CD4-positive, alpha-beta T cell treated with Interleukin-10 for 1 hour (primary cell): ENCODE measurements around the gene EOMES.
A peak's percentile ranks its signal among the peaks of the same experiment; 100 is the strongest.

ENCODE experiments used
- DNase-seq: peaks from one replicate; pipeline ENCODE4 v3.0.0-alpha.2; 2020

Gene EOMES

DNA sequence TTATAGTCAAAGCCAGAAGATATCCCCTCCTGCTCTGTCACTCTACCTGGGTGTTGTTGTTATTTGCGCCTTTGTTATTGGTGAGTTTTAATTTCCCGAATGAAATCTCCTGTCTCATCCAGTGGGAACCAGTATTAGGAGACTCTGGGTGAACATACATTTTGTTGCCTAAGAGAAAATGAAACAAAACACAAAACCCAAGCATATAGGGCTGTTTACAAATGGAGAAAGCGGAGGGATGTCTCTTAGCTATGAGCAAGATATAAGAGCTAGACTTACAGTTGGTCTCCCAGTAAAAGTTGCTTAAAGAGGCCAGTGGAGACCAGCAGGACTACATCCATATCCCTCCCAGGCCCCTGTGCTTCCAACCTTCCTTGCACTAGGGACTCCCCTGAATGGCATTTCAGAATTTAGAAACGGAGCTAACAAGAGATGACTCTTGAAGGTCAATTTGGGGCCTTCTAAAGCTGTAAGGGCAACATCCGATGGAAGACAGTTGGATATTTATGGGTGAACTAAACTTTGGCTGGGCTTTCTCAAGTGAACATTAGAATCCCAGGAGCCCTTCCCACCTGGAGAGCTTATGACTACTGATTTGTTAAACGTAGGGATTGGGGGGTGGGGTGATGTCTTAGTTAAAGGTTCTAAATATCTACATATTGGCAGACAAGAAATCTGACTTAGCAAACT, 2.7 kb downstream of the EOMES start:
- no peak for DNase-seq

- no peak for DNase-seq
Observed at GRCh38 chr3:27718459-27718858, 3.7 kb downstream of the EOMES start.

GRCh38 chr3:27717200-27717852, 4.8 kb downstream of the EOMES start:
- DNase-seq = no peak

GRCh38 chr3:27716309-27716708, 5.8 kb downstream of the EOMES start:
- DNase-seq = no peak

DNA sequence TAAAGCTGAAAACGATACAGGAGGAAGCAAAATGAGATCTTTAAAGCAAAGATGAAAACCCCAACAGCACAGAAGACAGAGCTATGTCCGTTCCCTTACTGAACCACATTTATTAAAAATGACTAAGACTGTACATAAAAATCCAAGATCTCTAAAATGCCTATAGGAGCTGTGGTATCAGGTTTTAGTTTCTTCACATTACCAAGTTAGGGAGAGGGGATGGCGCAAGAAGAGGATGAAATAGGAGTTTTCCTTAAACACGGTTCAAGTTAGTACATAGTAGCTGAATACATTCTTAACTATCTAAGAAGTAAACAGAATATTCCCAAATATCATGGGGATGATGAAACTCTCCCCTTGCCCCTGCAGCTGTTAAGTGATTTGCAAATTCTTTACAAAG, 6.3 kb downstream of the EOMES start:
- no peak for DNase-seq

DNA sequence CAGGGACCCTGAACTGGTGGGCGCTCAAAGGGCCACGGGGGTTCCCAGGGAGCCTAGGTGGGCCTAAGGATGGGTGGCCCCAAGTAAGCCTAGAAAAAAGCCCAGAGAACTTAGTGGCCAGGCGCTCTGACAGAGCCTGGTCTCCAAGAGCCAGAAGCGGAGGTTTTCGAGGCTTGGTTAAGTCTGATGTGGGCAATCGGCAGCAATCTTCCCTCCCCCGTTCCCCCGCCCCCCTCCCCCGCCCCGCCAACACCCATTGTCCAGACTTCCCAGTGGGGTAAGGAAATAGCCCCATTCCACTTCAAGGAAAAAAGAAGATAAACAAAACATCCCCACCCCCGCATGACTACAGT, 6.7 kb downstream of the EOMES start:
- no peak for DNase-seq

- no peak for DNase-seq
Observed at GRCh38 chr3:27714692-27715453, 7.2 kb downstream of the EOMES start.

DNA sequence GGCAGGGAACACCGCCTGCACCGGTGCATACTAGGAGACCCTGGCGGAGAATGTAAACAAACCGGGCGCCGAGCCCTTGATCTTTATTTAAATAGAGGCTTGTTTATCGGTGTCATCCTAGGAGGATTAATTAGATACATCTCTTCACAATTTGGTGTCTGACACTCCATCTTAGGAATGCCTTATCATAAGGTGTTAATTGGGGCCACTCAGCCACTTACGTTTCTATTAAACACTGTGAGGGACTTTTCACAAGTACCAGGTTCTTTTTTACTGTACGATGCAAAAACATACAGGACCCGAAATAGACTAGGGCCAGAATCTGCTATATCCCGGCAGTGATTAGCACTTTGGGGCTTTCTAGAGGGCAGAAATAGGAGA, 8.0 kb downstream of the EOMES start:
- DNase-seq = peak; percentile 27

DNA sequence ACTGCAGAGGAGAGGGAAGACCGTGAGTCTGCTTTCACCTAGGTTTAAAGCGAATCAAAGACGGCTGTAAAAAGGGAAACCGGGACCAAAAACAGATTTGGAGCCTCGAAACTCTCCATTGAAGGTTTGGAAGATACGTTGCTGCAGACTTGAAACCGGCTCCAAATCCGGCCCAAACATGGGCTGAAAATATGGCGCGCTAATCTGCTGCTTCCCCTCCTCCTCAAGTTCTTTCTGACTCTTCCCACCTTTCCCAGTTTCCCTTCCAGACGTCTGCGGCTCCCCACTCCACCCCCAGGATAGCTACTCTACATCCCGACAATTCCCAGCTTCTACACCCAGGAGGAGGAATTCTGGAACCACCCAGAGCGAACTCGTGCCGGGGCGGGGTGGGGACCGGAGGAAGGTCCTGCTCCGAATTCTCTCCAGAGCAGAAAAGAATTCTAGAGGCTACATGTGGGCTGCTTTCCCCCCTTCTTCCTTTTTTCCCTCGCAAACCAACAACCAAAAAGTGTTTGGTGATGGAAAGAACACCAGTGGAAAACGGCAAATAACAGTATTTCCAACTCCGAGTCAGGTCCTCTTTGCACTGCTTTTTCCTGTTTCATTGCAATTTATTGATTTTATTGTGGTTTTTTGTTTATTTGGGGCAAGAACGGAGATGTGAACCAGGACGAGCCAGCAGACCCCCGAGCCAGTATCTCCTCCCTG, 8.5 kb downstream of the EOMES start:
- no peak for DNase-seq

GRCh38 chr3:27713078-27713423, 9.1 kb downstream of the EOMES start:
- DNase-seq = no peak

DNA sequence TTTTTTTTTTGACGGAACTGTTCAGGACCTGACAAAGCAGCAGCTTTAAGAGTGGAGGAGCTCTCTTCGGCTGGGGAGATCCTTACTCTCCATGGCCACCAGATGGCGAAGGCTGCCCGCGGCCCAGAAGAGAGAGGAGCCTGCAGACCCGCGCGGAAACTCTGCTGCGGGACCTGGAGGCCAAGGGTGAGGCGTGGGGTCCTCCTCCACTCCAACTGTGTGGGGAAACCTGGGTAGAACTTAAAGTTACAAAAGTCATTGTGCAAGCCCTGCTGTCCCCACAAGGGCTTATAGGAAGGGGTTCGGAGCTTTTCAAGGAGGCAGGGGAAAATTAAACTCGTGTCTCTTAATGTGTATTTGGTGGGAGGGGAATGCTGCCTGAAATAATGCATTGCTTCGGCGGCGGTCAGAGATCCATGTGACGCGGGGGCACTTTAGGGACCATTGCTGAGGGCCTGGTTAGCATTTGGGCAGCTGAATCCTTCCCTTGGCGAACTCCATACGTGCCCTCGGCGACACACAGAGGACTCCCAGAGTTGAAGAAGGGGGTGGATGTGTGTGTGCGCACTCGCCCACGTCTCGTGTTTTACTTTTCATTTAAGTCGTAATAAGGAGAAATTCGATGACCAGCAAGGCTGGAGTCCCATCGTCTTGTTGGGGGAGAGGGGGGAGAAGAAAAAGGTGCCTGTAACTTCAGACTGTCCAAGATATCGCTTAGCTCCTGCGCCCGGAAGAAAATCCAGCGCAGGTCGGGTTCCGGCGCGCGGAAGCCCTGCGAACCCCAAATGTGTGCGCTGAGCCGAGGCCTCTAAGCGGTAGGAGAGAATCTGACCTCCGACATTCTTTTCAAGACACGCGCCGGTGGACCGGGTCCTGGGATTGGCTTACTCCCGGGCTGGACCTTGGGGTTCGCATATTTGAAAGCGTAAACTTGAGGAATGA, 9.7 kb downstream of the EOMES start:
- DNase-seq = peak; percentile 87

- DNase-seq = no peak
Observed at GRCh38 chr3:27708250-27708649, 13.9 kb downstream of the EOMES start.

DNA sequence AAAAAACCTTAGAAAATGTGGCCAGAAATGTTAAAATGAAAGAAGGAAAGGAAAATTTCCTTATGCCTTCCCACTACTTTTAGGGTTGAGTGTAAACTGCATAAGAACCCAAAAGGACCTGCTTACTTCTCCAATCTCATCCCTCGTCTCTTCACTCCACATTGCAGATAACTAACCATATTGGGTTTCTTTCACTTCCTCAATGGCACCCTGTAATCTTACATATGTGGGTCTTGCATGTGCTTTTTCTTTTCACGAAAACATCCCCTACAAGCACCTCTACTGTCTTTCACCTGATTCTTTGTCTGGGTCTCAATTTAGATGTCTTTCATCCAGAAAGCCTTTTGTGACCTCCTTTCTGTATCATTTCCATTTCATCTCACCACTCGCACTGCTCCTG, 23.1 kb downstream of the EOMES start:
- no peak for DNase-seq

- DNase-seq = no peak
Observed at GRCh38 chr3:27696906-27697305, 25.2 kb downstream of the EOMES start.

DNA sequence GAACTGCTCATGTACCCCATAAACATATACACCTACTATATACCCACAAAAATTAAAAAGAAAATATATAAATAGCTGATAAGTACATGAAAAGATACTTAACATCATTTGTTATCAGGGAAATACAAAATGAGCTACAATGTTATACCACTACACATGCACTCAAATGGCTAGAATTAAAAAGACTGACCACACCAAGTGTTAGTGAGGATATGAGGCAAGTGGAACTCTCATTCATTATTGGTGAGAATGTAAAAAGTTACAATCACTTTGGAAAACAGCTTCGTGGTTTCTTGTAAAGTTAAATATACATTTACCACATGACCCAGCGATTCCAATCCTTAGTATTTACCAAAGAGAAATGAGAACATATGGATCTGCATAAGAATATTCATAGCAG, 26.5 kb downstream of the EOMES start:
- DNase-seq = no peak

GRCh38 chr3:27688053-27688452, 34.1 kb downstream of the EOMES start:
- no peak for DNase-seq

DNA sequence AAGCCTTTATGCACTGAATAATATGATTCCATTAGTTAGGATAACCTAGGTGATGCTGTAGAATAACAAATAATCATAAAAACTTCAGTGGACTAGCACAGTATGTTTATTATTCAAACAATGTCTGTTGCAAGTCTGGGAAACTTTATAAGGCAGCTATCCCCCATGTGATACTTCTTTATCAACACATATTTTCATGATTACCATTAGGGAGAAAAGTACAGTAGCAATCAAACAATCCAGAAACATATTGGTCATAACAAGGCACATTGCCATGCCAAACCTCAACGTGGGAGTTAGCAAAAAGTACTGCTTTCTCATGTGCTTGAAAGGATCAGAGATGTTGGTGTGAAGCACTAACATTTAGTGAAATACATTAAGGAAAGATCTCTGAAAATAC, 35.5 kb downstream of the EOMES start:
- DNase-seq = no peak

GRCh38 chr3:27685474-27685873, 36.6 kb downstream of the EOMES start:
- no peak for DNase-seq

GRCh38 chr3:27684302-27684701, 37.8 kb downstream of the EOMES start:
- no peak for DNase-seq

- DNase-seq = peak; percentile 66
Observed at GRCh38 chr3:27681249-27681748, 40.8 kb downstream of the EOMES start.

DNA sequence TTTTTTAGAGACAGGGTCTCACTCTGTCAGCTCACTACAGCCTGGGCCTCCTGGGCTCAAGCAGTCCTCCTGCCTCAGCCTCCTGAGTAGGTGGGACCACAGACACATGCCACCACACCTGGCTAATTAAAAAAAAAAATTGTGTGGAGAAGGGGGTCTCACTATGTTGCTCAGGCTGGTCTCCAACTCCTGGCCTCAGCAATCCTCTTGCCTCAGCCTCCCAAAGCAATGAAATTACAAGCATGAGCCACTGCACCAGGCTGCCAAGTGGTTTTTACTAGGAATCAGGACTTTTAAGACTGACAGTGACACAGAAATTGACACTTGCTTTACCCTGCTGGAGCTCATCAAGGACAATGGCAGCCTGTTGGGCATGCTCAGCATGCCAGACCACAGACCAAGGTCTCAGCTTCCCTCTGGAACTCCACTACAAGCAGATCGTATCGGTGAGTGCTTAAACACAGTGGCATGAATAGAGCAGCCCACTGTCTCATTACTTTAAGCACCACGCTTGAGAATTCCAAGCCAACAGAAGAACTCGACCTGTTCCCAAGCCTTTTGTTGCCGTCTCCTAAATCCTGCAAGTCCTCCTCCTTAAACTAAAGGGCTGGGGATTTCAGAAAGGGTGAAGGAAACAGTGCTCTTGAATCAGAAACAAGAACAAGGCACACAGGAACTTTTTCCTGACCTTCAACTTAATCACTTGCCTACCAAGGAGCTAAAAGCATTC, 41.4 kb downstream of the EOMES start:
- no peak for DNase-seq

GRCh38 chr3:27679691-27680090, 42.4 kb downstream of the EOMES start:
- DNase-seq = no peak
